Pons (tissue), 1 donor: ENCODE results near the gene NUAK1.
A peak's percentile ranks its signal among the peaks of the same experiment; 100 is the strongest.
"Not testable (repeated sequence)": the region's sequence is repeated elsewhere in the genome, so short reads cannot be mapped to it uniquely, and the experiment has no call there.

Experiments used
- DNase-seq: peaks from one replicate; pipeline ENCODE4 v3.0.0-alpha.2; 2016; ENCODE audit warnings: low spot score

The NUAK1 gene

DNA sequence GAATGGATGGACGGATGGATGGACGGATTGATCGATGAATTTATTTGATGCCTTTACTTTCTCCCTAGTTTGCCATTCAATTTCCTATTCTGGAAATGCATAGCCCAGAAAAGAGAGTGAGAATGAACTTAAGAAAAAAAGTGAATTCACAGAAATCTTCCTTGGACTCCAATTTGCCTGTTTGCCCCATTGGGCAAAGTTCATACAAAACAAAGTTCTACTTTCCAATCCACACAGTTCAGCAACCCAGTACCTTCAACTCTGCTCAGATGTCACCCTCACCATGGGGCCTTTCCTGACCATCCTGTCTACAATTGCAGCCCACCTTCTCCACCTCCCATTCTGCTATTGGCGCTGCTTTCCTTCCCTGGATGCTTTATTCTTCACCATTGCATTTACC lies 8.2 kb upstream of the NUAK1 start:
- no peak for DNase-seq

- DNase-seq = peak; percentile 89
Observed at GRCh38 chr12:106145539-106146447, 7.0 kb upstream of the NUAK1 start.

- peak; percentile 77 for DNase-seq
Observed at GRCh38 chr12:106144847-106145246, 6.1 kb upstream of the NUAK1 start.

DNA sequence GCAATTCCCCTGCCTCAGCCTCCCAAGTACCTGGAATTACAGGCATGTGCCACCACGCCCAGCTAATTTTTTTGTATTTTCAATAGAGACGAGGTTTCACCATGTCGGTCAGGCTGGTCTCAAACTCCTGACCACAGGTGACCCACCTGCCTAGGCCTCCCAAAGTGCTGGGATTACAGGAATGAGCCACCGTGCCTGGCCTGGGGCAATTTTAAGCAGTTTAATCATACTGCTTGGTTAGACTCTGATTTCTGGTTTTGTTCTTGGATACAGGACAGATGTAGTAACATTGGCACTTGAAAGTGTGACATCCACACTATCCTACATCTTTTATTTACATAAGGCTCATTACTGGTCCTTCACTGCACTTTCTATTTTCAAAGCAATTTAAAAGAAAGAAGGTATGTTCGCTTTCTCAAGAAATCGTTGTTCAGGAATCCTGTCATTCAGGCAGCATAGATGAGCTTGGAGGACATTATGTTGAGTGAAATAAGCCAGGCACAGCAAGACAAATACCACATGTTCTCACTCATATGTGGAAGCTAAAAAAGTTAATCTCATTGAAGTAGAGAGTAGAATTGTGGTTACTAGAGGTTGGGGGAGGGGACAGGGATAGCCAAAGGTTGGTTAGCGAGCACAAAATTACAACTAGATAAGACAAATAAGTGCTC lies 4.0 kb upstream of the NUAK1 start:
- no peak for DNase-seq

GRCh38 chr12:106141920-106142319 lies 3.2 kb upstream of the NUAK1 start:
- DNase-seq = not testable (repeated sequence)

DNA sequence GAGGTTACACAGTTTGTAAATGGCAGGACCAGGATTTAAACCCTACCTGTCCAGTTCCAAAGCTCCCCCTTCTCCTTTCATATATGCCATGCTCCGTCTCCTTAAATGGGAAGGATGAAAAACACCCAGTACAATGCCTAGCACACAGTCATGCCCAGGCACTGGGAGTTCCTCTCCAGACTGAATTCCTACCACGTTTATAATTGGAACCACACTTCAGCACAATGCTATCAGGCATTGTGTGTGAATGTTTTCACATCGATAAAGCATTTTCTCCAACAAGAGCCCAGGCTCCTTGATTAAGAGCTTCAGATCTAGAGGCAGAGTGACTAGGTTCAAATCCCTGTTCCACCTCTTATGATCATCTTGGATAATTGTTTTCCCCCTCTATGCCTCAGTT lies 2.7 kb upstream of the NUAK1 start:
- DNase-seq = no peak

DNA sequence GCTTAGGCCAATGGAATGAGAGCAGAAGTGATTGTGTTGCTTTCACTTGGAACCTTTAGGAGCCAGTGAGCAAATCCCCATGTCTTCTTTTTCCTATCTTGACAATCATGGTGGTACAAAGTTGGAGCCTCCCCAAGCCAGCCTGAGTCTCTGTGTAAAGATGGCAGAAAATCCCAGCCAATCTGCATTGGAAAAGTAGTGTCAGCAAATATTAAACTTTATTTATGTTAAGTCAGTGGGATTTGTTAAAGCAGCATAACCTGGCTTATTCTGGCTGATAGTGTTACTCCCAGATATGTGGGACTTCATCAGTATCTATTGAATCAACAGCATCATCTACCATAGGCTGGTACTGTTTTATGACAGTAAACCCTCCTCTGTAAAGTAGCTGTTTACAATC lies 2.2 kb upstream of the NUAK1 start:
- DNase-seq = no peak

- no peak for DNase-seq
Observed at GRCh38 chr12:106140223-106140986, 1.7 kb upstream of the NUAK1 start.

DNA sequence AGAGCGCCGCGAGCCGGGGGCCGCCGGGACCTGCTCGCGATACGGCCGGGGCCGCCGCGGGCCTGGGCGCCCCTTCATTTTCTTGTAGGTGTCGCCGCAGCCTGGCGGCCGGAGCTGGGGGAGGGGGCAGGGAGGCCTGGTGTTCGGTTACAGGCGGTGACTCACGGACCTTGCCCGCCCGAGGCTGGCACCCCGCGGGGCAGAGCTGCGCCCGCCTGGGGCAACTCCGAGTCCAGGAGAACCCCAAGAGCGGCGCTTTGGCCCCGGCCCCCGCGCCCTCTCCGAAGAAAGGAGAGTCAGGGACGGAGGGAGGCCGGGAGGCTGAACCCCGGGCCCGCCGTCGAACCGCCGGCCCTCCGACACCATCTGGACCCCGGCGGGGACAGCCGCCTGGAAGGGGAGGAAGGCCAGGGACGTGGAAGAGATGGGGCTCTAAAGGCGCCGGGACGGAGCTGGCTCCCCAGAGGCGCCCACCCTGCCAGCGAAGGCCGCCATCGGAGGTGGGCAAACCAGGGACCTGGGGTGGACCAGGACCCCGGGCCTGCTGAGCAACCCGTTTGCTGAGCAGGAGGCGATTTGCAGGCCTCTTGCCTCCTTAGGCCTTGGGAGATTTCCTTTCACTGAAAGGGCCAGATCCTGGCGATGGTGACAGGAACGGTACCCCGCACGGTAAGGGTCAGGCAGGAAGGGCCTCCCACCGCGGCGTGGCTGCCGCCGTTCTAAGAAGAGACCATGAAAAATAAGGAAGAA lies 843 bp upstream of the NUAK1 start:
- no peak for DNase-seq

DNA sequence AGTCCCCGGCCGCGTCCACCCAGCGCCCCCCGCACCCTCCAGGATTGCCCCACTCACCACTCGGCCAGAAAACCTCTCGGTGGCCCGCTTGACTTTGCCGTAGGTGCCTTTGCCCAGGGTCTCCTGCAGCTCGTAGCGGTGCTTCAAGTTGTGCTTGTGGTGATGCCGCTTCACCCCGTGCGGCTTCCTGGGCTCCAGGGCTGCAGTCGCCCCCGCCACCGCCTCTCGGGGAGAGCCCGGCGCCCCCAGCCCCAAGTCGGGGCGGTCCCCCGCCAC lies 459 bp downstream of the NUAK1 start:
- DNase-seq = no peak

DNA sequence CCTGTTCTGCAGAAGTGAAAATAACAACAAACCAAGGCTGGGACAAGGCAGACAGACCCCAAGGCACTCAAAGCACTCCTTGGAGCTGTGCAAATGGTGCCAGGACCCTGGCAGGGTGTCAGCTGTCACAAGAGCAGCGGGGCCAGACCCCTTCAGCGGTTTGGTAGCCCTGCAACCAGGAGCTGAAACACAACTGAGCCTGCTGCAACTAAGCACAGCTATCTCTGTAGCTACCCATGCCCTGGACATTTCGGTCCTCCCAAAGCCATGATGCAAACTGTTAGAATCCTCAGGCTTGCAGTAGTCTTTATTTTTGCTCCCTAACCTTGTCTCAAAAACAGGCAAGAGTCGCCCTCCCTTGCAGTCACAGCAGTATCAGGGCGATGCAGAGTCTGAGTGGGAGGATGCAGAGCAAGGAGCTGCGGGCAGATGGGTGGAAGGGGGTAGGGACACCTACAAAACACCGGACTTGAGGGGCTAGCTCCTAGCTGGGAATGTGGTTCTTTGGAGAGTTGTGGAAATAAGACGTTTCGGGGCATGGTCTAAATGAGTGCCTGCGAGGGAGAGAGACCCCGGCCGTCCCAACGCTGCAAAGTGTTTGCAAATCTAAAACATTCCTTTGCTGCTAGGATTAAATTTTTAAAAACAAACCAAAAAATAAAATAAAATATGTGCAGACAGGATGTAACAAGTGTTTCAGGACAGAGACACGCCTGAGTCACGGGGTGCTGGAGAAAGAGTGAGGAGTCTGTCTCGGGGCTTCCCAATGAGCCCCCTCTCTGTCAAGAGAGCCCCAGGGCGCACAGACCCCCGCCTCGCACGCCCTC lies 1.0 kb downstream of the NUAK1 start:
- peak; percentile 64 for DNase-seq

GRCh38 chr12:106136263-106136662 lies 2.5 kb downstream of the NUAK1 start:
- DNase-seq = peak; percentile 95

DNA sequence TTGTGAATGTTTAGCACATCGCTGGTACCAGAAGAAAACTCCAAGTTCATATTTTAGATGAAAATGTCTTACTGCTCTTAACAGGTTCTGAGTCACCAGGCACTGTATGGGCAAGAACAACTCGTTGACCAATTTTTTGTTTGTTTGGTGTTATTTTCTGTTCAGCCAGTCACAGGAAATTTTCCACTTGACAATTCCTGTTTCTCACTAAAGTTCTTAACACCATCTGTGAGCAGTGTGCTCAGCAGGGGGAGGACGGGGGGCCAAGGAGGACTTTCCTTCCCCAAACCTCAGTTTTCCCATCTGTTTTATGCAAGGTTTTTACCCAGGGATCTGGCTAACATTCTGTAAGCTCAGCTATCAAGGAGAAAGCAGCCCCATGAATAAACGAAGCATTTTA lies 3.0 kb downstream of the NUAK1 start:
- DNase-seq = no peak

DNA sequence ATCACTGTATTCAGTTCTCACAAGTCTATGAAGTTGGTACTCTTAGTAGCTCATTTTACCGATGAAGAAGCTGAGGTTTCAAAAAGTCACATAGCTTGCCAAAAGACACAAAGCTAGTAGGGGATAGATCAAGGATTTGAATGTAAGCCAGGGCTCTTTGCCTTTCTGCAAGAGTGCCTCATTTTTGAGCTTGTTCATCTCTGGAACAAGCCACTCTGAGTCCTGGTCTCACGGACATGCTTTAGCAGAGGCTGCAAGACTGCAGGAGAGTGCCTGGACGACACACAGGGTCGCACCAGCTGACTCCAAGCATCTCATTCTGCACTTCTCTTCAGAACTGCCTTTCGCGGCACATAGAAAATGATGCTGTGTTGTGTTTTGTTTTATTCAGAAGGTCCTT lies 3.7 kb downstream of the NUAK1 start:
- DNase-seq = no peak

GRCh38 chr12:106134294-106134949 lies 4.3 kb downstream of the NUAK1 start:
- no peak for DNase-seq

DNA sequence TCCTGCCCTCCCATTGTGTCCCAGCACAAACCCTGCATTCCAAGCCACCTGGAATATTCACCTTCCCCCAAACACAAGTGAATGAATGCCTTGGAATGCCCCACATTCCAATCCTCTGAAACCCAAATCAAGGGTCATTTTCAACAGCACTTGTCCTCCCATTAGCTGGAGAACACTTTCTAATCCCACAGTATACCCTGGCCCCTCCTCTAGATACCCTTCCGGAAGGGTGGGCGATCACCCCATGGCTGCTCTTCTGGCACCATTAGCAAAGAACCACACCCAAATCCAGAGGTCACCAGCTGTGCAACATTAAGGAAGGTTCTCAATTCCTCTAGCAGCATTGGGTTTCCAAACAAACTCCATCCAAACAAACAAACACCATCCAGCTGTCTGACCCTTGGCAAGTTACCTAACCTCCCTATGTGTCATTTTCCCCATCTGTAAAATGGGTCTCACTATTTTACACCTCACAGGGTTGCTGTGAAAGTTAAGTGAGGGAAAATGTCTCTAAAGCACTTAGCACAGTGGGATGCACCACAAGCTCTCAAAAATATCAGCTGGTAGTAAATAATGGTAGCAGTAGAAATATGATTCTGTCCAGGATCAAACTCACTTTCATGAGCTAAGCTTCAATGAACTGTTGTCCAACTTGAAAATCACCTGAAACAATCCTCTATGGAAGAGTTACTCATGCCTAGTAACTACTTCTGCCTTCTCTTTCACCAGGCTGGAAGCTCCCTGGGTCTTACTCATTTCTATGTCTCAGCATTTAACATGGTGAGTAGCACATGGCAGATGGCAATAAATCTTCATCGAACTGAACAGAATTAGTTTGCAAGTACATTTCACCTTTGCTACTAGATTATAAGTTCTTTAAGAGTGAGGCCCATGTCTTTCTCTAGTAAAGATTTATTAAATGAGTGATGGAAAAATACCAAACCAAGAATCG lies 5.3 kb downstream of the NUAK1 start:
- DNase-seq = no peak

DNA sequence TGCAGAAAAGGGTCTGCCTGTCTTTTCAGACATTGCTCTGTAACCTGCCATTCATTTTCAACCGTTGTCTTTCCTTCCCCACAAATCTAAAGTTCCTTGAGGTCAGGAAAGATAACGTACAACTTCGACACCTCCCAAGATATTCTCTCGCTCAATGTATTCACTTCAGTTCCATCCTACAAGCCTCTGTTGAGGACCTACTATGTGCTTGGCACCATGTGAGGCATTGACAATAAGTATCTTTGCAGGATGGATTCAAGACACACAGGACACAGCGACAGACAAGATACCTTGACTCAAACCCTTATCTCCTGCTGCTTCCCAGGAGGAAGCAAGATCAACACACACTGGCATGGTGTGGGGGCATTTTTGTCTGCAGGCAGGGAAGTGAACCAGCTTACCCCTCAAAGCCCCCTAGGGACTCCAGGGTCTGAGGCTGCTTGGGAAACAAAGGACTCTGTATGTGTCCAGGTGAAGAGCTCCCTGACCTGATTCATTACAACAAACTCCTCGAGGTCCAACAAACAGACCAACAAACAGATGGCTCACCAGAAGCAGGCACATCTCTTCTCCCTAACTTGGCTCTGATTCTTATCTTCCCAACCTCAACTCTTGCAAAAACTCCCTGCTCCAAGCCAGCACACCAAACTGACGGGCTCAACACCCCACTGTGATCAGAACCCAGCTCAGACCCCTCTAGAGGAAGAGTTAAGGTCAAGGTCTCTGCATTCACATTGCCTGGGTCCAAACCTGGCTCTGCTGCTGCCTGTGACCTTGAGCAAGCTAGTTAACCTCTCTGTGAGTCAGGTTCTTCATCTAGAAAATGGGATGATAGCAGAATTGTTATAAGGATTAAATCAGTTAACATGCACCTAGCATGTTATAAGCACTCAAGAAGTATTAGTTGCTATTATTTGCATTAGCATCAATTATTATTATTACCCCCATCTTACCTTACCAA lies 6.3 kb downstream of the NUAK1 start:
- DNase-seq = no peak

GRCh38 chr12:106131676-106132075 lies 7.1 kb downstream of the NUAK1 start:
- DNase-seq = no peak
